Stimulated activated CD4-positive, alpha-beta T cell treated with anti-CD3 and anti-CD28 coated beads, Interleukin-12 subunit alpha, Interleukin-12 subunit beta, amount 100 ng/mL, for 4 hours (primary cell): ENCODE measurements around the gene COX8C.

Experiments
- DNase-seq: peaks from one replicate; pipeline ENCODE4 v3.0.0-alpha.2; 2020

COX8C gene

DNA sequence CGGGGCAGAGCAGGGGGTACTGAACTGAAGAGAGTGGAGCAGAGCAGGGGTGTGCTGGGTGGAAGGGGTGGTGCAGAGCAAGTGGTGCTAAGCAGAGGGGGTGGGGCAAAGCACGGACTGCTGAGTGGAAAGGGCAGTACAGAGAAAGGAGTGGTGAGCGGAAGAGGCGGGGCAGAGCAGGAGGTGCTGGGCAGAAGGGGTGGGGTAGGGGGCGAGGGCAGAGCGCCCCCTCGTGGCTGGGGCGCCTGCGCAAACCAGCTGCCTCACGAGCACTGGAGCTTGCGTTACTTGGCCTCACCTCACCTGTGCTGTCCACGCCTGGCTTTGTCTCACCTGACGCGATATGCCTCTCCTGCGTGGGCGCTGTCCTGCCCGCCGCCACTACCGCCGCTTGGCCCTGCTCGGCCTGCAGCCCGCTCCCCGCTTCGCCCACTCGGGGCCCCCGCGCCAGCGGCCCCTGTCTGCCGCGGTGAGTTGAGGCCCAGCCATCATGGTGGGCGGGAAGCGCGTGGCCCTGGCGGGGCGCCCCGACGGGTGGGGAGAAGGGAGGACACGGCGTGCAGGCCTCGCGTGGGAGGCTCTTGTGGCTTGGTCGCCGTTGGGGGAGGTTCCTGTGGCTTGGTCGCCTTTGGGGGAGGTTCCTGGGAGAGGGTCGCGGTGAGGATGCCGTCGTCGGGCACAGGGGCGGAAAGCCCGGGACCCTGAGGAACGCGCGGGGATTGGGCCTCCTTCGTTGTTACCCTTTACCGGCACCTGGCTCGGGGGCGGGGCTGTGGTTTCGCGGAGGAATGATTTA lies at the start of gene COX8C:
COX8C (plus strand) TSS at position 257 of the 796 bp plus-strand sequence; CDS start at position 344, 87 bp downstream.
- DNase-seq: no peak

GRCh38 chr14:93299416-93299815 lies 47.6 kb upstream of the COX8C start:
- no peak for DNase-seq

- no peak for DNase-seq
Measured at GRCh38 chr14:93299866-93300265, 47.1 kb upstream of the COX8C start.

GRCh38 chr14:93301821-93302447 lies 45.0 kb upstream of the COX8C start:
- no peak for DNase-seq

GRCh38 chr14:93302688-93303581 lies 44.0 kb upstream of the COX8C start:
- no peak for DNase-seq

DNA sequence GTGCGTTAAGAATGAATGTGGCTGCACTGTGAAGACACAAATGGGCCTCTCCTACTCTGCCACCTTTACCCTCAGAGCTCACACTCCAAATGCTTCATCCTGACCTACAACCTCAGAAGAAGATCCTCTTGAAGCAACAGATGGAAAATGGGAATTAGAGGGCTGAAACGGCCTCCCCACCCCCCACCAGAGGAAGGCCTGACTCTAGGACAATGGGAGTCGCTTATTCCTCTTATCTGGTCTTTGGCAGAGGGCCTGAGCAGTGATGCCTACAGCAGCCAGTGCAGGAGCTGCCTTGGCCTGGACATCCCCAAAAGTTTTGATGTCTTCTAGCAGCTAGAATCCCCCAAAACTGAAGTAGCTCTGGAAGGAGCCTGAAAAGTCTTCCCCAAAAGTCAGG lies 43.3 kb upstream of the COX8C start:
- DNase-seq: no peak

DNA sequence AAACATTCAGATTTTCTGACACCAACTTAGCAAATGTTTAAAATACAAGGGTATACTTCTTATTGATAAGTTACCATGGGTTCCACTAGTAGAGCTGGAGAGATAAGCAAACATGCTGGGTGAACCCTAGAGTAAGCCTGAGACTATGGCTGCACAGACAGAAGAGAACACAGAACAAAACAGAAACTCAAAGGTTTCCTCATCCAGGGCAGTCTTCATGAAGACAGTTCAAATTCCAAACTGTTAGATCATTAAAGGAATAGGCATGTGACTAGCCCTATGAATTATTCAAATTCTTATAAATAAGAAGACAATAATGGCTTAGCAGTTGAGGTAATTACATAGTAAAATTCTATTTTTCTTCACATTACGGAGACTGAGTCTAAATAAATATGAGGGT lies 42.2 kb upstream of the COX8C start:
- no peak for DNase-seq

DNA sequence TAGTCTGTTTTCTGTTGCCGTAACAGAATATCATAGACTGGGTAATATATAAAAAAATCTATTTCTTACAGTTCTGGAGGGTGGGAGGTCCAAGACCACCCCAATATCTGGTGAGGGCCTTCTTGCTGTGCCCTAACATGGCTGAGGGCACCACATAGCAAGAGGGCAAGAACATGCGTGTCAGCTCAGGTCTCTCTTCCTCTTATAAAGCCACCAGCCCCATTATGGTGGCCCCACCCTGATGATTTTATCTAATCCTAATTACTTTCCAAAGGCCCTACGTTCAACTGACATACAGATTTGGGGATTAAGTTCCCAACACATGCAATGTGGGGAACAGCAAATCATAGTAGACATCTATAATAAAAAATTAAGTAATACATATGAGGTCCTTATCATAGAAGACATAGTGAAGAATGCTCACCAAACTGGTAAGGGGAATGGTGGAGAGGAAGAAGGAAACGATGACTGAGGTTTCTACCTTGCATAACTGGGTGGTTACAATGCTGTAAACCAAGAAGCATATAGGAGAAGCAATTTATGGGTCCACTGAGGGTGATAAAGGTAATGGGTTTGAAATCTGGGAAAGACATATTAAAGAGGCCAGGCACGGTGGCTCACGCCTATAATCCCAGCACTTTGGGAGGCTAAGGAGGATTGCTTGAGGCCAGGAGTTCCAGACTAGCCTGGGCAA lies 41.1 kb upstream of the COX8C start:
- DNase-seq: no peak

DNA sequence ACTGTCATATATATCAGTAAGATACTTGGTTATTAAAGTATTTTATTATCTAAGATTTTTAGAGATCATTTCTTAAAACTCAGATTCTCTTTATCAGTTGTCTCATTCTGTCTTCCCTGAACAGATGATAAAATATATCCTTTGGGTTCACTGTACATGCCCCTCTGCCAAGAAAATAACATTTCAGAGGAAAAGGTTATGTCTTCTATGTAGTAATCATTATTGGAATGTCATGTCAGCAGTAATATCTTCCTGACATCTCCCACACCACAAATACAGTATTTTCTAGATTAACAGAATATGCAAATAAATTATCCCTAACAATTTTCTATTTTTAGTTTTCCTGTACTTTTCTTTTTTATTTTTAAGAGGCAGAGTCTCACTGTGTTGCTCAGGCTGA lies 40.2 kb upstream of the COX8C start:
- DNase-seq: no peak

DNA sequence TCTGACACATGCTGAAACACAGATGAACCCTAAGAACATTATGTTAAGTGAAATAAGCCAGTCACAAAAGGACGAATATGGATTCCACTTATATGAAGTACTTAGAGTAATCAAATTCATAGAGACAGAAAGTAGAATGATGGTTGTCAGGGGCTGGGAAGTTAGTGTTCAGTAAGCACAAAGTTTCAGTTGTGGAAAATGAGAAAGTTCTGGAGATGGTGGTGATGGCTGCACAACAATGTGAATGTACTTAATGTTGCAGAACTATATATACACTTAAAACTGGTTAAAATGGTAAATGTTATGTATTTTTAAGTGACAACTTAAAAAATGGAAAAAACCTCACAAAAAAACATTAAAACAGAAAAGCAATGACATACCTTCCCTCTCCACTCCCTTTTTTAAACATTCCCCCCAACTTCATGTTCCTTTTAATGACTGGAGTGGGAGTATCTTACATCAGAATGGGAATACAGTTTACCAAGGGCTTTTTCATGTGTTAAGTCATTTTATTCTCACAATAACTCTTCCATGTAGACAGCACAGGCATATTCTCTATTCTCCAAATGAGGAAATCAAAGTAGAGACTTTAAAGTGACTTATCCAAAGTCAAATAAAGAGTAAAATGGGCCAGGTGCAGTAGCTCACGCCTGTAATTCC lies 38.2 kb upstream of the COX8C start:
- no peak for DNase-seq

GRCh38 chr14:93309427-93309966 lies 37.5 kb upstream of the COX8C start:
- no peak for DNase-seq

DNA sequence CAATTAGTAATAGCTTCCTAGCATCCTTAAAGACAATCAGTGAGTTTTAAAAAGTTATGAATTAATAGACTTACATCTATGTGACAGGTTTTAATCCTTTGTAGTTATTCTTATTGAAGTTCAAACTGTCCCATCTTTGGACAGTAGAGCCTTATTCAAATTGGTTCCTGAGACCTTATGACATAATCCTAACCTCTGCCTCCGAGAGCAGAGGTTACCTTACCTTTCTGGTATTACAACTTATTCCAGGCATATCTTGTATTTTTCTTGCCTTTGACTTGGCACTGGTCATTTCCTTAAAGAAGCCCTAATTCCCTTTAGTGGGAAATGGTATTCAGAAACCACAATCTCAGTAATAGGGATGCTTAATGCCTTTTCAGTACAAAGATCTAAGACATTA lies 35.9 kb upstream of the COX8C start:
- DNase-seq: no peak

- no peak for DNase-seq
Measured at GRCh38 chr14:93315575-93315974, 31.4 kb upstream of the COX8C start.

- DNase-seq: no peak
Measured at GRCh38 chr14:93316716-93317115, 30.3 kb upstream of the COX8C start.

DNA sequence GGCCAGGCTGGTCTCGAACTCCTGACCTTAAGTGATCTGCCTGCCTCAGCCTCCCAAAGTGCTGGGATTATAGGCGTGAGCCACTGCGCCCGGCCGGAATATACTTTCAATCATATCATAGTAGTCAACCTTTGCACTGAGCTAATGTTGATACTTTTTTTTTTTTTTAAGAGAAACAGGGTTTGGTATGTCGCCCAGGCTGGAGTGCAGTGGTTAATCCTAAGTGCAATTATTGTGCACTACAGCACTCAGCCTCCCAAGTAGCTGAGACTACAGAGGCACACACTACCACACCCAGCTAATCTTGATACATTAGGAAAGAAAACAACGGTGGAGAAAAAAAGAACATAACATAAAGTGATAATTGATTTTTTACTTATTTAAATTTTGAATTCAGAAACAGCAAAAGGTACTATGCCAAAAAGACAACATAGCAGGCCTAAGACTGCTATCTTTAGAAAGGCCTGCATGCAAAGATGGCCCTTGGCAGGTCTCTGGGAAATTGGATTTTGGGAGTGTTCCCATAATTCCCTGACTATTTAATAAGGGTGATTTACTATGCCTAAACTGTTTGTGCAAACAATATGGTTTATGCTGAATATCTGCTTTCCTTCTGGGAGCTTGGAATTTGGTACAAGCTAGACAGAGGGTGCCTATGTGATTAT lies 29.6 kb upstream of the COX8C start:
- no peak for DNase-seq

DNA sequence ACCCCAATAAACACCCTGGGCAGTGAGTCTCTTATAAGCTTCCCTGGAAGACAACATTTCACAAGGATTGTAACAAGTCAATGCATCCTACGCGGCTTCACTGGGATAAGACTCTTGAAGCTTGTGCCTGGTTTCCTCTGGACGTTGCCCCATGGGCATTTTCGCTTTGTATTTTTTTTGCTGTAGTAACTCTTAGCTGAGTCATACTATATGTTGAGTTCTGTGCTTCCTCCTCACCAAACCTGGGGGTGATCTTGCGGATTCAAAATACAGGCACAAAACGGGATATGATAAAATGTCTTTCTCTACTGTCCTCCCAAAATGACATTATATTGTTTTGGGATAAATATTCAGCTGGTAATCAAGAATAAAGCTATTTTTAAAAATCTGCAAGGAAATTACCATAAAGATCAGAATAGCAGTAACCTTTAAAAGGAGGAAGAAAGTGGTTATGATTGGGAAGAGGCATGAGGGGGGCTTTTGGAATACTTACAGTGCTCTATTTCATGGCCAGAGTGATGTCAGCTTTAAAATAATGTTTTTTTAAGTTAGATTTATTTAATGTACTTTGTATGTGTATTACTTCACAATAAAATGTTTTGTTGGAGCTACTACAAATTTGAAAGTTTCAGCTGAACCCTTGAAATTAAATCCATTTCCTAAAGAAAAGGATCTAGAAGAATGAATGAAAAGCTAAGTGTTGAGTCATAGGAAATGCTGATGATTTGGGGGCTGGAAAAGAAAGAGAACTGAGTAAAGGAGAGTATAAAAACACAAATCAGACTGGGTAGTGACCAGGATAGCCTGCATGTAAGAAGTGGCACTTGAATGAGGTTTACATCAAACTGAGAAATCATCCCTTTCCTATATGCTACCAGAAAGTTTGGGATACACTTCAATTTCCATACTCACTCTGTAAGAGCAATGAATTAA lies 28.8 kb upstream of the COX8C start:
- DNase-seq: no peak

GRCh38 chr14:93318927-93319326 lies 28.1 kb upstream of the COX8C start:
- no peak for DNase-seq

DNA sequence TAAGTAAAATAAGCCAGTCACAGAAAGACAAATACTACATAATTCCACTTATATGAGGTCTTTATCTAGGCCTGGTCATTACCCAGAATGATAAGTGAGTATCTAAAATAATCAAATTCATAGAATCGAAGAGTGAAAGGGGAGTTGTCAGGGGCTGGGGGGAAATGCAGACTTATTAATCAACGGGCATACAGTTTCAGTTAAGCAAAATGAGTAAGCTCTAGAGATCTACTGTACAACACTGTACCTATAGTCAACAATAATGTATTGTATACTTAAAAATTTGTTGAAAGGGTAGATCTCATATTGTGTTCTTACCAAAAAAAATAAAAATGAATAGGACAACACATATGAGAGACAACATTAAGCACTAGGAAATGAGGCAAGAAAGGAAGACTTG lies 27.5 kb upstream of the COX8C start:
- no peak for DNase-seq

DNA sequence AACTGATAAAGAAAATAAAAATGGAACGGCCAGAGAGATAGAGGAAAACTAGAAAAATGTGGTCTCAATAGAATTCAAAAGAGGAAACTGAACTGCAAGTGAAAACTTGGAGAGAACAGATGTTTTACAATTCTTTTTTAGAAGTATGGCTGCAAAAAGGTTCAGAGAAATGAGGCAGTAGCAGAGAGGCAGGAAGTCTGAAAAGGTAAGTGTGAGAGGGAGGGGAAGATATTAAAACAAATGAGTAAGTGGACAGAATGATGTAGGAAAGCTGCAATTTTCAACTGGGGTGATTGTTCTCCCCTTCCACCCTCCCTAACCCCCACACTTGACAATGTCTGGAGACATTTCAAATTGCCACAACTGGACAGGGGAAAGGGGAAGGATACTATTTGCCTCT lies 27.0 kb upstream of the COX8C start:
- DNase-seq: no peak

DNA sequence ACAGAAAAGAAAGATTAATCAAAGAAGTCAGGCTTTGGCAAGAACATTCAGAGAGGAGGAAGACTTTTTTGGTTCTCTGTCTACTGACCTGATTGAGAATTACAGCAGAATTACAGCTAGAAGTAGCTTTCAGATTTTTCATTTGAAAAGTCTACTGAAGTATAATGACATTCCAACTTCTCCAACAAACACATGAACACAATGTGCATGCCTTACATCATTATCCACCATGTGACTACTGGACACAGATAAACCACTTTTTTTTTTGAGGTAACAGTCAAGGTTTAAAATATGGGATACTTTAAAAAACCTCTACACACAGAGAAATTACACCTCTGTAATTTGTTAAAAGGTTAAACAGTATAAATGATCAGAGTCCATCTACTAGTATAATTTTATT lies 26.5 kb upstream of the COX8C start:
- no peak for DNase-seq
